Transverse colon (tissue), 4 donors: ENCODE data around the gene JMJD1C.

Source experiments
- CTCF ChIP-seq, 5 experiments: fragments of 200-600 bp in 3 of 5; fragments of 450-650 bp in 2 of 5; sonication (generic) in 3 of 5; IDR thresholded peaks; 1 replicate in 2 of 5; 2 replicates in 3 of 5; pipeline ENCODE4 v1.5.1; 2016 to 2017; ENCODE audit warnings: antibody characterized with exemption in 5 of 5, inconsistent platforms in 3 of 5, mild to moderate bottlenecking in 2 of 5, moderate library complexity in 1 of 5
- EP300 ChIP-seq: sonication (generic); formaldehyde crosslinking; IDR thresholded peaks from one replicate; pipeline ENCODE4 v1.6.1; 2017; ENCODE audit warnings: antibody characterized with exemption, low read depth
- POLR2A ChIP-seq: fragments of 450-650 bp; IDR thresholded peaks from one replicate; pipeline ENCODE4 v1.6.1; 2016; ENCODE audit warnings: antibody characterized with exemption, mild to moderate bottlenecking, moderate library complexity
- POLR2AphosphoS5 ChIP-seq, 3 donors: sonication (generic); formaldehyde crosslinking; IDR thresholded peaks; one replicate each; pipeline ENCODE4 v1.6.1; 2016; ENCODE audit warnings: antibody characterized with exemption in 3 of 3

GRCh38 chr10:63410633-63411032, 55.1 kb downstream of the JMJD1C start:
- TF ChIP-seq POLR2AphosphoS5 (IDR thresholded peaks at IDR 0.05) (no peak), CTCF (IDR thresholded peaks at IDR 0.05) (no peak), EP300 (no peak), POLR2A (no peak)
